Thoracic aorta (tissue), 2 donors: Measurements from ENCODE around the gene SLC33A1. TPM values are rescaled to one million over a fixed set of nuclear protein-coding genes. Genes with fewer than 3 reads are reported as not detected.
A peak's percentile ranks its signal among the peaks of the same experiment; 100 is the strongest.
"Not testable (repeated sequence)": the region's sequence is repeated elsewhere in the genome, so short reads cannot be mapped to it uniquely, and the experiment has no call there.

Experiments used
- ATAC-seq: fragments of 150-250 bp; one replicate; pipeline ENCODE4 v1.8.0; 2017; ENCODE audit warnings: low read depth; ENCODE audit not compliant: insufficient number of reproducible peaks, low FRiP score
- DNase-seq: peaks from one replicate; pipeline ENCODE4 v3.0.0-alpha.2; 2020; ENCODE audit warnings: low spot score
- H3K27ac ChIP-seq, 2 donors: fragments of 200-600 bp; sonication (generic); 1 replicate in 1 of 2; 2 replicates in 1 of 2; pipeline ENCODE4 v1.5.1; 2016; ENCODE audit warnings: mild to moderate bottlenecking in 2 of 2, moderate library complexity in 2 of 2
- H3K27me3 ChIP-seq: fragments of 200-600 bp; sonication (generic); replicated peaks from 2 replicates; pipeline ENCODE4 v1.6.0; 2016; ENCODE audit warnings: mild to moderate bottlenecking; ENCODE audit not compliant: insufficient read depth
- H3K36me3 ChIP-seq: fragments of 200-600 bp; sonication (generic); one replicate; pipeline ENCODE4 v1.5.1; 2016
- H3K4me1 ChIP-seq, 2 donors: fragments of 200-600 bp; sonication (generic); 1 replicate in 1 of 2; 2 replicates in 1 of 2; pipeline versions ENCODE4 v1.5.1 to v1.6.0; 2016; ENCODE audit warnings: low read depth in 2 of 2, mild to moderate bottlenecking in 1 of 2; ENCODE audit not compliant: control insufficient read depth in 1 of 2
- H3K4me3 ChIP-seq: fragments of 200-600 bp; sonication (generic); 2 replicates; pipeline ENCODE4 v1.5.1; 2016; ENCODE audit warnings: mild to moderate bottlenecking
- H3K9me3 ChIP-seq: fragments of 200-600 bp; sonication (generic); 2 replicates; pipeline ENCODE4 v1.5.1; 2016
- CTCF ChIP-seq: fragments of 200-600 bp; sonication (generic); IDR thresholded peaks from one replicate; pipeline ENCODE4 v1.5.1; 2019; ENCODE audit warnings: antibody characterized with exemption
- total RNA-seq, 2 donors: library from RNA; depleted of rRNA; stranded (reverse); fragments of >200 nt; gene quantifications; one replicate each; pipeline versions ENCODE4 v1.1.0 to v1.2.3, GENCODE V29; 2016

The SLC33A1 gene
- total RNA-seq, 2 donors from 2014 or later, result 27.3 to 30.7 TPM

DNA sequence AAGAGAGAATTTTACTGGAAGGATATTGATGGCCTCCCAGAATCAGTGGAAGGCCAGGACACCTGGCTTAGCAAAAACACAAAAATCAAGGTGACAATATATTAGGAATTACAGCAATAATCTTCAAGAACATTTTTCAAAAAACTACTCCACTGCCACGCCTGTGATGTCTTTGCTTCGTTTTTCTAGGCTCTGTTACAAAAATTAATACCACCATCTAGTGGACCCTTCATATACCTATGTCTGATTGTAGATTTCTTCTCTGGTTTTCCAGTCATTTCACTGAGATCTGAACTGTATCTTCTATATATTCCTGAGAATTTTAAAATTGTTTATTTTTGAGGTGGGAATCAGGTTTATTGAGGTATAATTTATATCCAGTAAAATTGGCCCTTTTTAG lies 5.6 kb upstream of the SLC33A1 start:
- no peak for DNase-seq
- TF ChIP-seq CTCF, result no peak
- Histone ChIP-seq H3K27ac (no peak overlapping the region), H3K4me1 (no peaks in the 10 kb centered on the region), H3K27me3 (no peaks in the 10 kb centered on the region), H3K4me3 (no peak overlapping the region), H3K36me3 (no peaks in the 10 kb centered on the region), H3K9me3 (no peaks in the 10 kb centered on the region)
- ATAC-seq, result no peak

DNA sequence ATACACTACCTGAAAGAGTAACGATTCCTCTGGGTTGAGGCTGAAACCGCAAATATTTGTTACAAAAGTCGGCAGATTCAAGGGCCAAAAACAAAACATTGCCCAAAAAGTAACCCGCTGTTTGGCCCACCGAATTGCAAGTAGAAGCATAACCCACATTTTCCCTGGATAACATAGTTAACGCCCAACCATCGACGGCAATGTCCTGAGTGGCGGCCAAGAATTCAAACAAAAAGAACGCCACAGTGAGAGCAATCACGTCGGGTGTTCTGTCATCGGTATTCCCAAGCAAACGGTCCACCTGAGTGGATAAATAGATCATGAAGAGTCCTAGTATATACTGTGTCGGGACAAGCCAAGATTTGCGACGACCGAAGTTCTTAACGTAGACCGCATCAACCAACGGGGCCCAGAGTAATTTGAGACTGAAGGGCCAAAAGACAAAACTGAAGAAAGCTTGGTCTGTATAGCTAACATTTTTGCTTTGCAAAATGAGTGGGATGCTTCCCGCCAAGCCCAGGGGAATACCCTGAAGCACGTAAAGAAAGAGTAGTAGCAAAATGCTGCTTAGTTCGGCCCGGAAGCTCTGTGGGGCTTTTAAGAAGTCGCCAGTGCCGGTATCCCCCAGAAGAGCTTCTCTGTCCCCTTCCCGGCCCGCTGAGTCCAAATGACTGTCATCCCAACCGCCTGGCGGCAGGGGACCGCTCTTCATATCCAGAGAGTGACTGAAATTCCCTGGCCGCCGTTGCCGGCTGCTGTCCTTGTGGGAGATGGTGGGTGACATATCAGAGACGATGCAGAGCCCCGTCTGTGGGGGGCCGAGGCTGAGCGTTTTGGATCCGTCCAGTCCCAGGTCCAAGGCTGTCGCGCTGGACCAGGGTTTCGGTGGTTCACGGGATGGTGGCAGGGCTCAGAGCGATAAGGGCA lies 750 bp downstream of the SLC33A1 start:
- no peak for ATAC-seq
- no peak for TF ChIP-seq CTCF
- DNase-seq, result no peak
- Histone ChIP-seq H3K36me3 (peaks cover under 1% of the 10 kb centered on the region), H3K4me1 (peaks cover 42 to 44% of the 10 kb centered on the region in 2 donors), H3K9me3 (no peaks in the 10 kb centered on the region), H3K4me3 (peak overlapping the region; percentile 84), H3K27ac (peak overlapping the region; percentile 89 to 91), H3K27me3 (no peaks in the 10 kb centered on the region)

- Histone ChIP-seq H3K36me3 (peaks cover 7% of the 10 kb centered on the region), H3K4me1 (peaks cover 49% of the 10 kb centered on the region in 2 donors), H3K9me3 (no peaks in the 10 kb centered on the region), H3K27me3 (no peaks in the 10 kb centered on the region), H3K4me3 (peak overlapping the region; percentile 84), H3K27ac (no peak overlapping the region)
- no peak for TF ChIP-seq CTCF
- DNase-seq (no peak), ATAC-seq (no peak)
Measured at GRCh38 chr3:155852341-155852740, 1.9 kb downstream of the SLC33A1 start.

DNA sequence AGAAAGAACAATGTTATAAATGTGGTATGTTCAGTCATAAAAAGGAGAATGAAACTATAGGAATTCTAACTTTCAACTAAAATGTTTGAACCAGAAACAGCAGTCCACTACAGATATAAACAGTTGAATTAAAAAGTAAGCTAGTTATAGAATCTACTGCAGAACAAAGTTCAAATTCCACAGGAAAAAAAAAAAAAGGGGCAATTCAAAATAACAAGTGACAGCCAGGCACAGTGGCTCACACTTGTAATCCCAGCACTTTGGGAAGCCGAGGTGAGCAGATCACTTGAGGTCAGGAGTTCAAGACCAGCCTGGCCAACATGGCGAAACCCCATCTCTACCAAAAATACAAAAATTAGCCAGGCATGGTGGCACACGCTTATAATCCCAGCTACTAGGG lies 4.8 kb downstream of the SLC33A1 start:
- not testable (repeated sequence) for H3K27ac ChIP-seq, ATAC-seq, DNase-seq, H3K36me3 ChIP-seq, H3K4me3 ChIP-seq, H3K9me3 ChIP-seq, H3K27me3 ChIP-seq
- H3K4me1 ChIP-seq, result peaks cover 61 to 68% of the 10 kb centered on the region in 2 donors

DNA sequence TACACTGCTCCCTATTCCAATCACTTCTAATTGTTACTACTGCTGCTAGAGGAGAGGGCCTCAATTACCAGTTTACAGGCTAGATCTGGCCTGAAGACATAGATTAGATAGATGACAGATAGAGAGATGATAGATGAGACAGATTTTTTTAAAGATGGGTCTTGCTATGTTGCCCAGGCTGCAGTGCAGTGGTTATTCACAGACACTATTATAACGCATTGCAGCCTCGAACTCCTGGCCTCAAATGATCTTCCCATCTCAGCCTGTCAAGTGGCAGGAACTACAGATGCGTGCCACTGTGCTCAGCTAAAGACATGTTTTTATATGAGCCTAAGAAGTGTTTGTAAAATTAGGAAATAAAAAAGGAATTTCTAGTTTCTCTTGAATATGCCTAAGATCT lies 6.2 kb downstream of the SLC33A1 start:
- Histone ChIP-seq H3K36me3 (peaks cover 7% of the 10 kb centered on the region), H3K27ac (no peak overlapping the region), H3K27me3 (no peaks in the 10 kb centered on the region), H3K4me1 (peaks cover 65 to 67% of the 10 kb centered on the region in 2 donors), H3K9me3 (no peaks in the 10 kb centered on the region), H3K4me3 (no peak overlapping the region)
- no peak for TF ChIP-seq CTCF
- no peak for ATAC-seq
- no peak for DNase-seq
